Sigmoid colon (tissue), 7 donors: ENCODE results near the gene HMGCS2. TPM values are rescaled to one million over a fixed set of nuclear protein-coding genes. Genes with fewer than 3 reads are reported as not detected.
A peak's percentile ranks its signal among the peaks of the same experiment; 100 is the strongest.

Source experiments
- DNase-seq: peaks from one replicate; pipeline ENCODE4 v3.0.0-alpha.2; 2019
- H3K27ac ChIP-seq, 4 donors: fragments of 200-600 bp; sonication (generic); one replicate each; pipeline ENCODE4 v1.5.1; 2016 to 2019; ENCODE audit warnings: mild to moderate bottlenecking in 1 of 4
- H3K27me3 ChIP-seq, 3 donors: fragments of 200-600 bp; sonication (generic); one replicate each; pipeline ENCODE4 v1.5.1; 2019; ENCODE audit warnings: mild to moderate bottlenecking in 1 of 3
- H3K36me3 ChIP-seq, 4 donors: fragments of 200-600 bp; sonication (generic); one replicate each; pipeline ENCODE4 v1.5.1; 2016 to 2019
- H3K4me1 ChIP-seq, 4 donors: fragments of 200-600 bp; sonication (generic); one replicate each; pipeline ENCODE4 v1.5.1; 2017 to 2019
- H3K4me3 ChIP-seq, 4 donors: fragments of 200-600 bp; sonication (generic); one replicate each; pipeline ENCODE4 v1.5.1; 2017 to 2019; ENCODE audit warnings: mild to moderate bottlenecking in 2 of 4, moderate library complexity in 1 of 4
- H3K9me3 ChIP-seq, 4 donors: fragments of 200-600 bp in 3 of 4; sonication (generic) in 3 of 4; one replicate each; pipeline versions ENCODE4 v1.5.1 to v1.6.1; 2013 to 2019
- CTCF ChIP-seq, 4 experiments: fragments of 450-650 bp in 3 of 4; fragments of 200-600 bp in 1 of 4; IDR thresholded peaks; one replicate each; pipeline ENCODE4 v1.5.1; 2016 to 2019; ENCODE audit warnings: antibody characterized with exemption in 4 of 4, mild to moderate bottlenecking in 3 of 4, moderate library complexity in 2 of 4
- EP300 ChIP-seq, 4 donors: sonication (generic); formaldehyde crosslinking; IDR thresholded peaks; one replicate each; pipeline ENCODE4 v1.6.1; 2017; ENCODE audit warnings: antibody characterized with exemption in 4 of 4
- POLR2A ChIP-seq, 2 donors: fragments of 450-650 bp; IDR thresholded peaks; one replicate each; pipeline ENCODE4 v1.6.1; 2016; ENCODE audit warnings: antibody characterized with exemption in 2 of 2, mild to moderate bottlenecking in 2 of 2, moderate library complexity in 2 of 2
- POLR2AphosphoS5 ChIP-seq, 4 donors: sonication (generic); formaldehyde crosslinking; IDR thresholded peaks; one replicate each; pipeline ENCODE4 v1.6.1; 2017; ENCODE audit warnings: antibody characterized with exemption in 4 of 4
- whole genome bisulfite sequencing, 2 donors: extraction: QIAGEN DNeasy Blood & Tissue Kit; methylation state at CpG; one replicate each; pipeline ENCODE4 v1.1.7; 2013; 5-methylcytosine and 5-hydroxymethylcytosine counted together
- intact Hi-C: fragments of 100-400 bp; cut with DNase I; formaldehyde crosslinking; loops from one replicate; pipeline ENCODE4 v1.15.1; 2023
- polyA plus RNA-seq, 3 donors: library from polyadenylated mRNA; stranded (reverse); fragments of 200-250 nt; gene quantifications; one replicate each; pipeline ENCODE4 v1.2.3, GENCODE V29; 2013
- total RNA-seq, 4 donors: library from RNA; depleted of rRNA; stranded (reverse); fragments of >200 nt; gene quantifications; one replicate each; pipeline ENCODE4 v1.1.0, GENCODE V29; 2016
- donor health status: healthy with polysubstance abuse.
- donor health status: Bipolar disorder and iron deficiency.
- donor health status: healthy.

Gene HMGCS2
- total and polyA plus RNA-seq, 7 donors = 2.8 to 607 (median 165) TPM; not detected in 3

- Histone ChIP-seq H3K4me3 (no peak overlapping the region), H3K36me3 (no peaks in the 10 kb centered on the region), H3K4me1 (peaks cover 0 to 30% (median 24%) of the 10 kb centered on the region in 4 donors), H3K9me3 (no peaks in the 10 kb centered on the region), H3K27ac (peak overlapping the region in 3 of 4 donors; percentile 23 to 38 (median 30)), H3K27me3 (no peaks in the 10 kb centered on the region)
- WGBS, 2 donors = 25 to 41% methylated on average over 17 of the region's 17 CpGs
- TF ChIP-seq POLR2AphosphoS5 (IDR thresholded peaks at IDR 0.05) (no peak), CTCF (IDR thresholded peaks at IDR 0.05) (peak; percentile 60 to 83 (median 70)), POLR2A (IDR thresholded peaks at IDR 0.05) (no peak), EP300 (IDR thresholded peaks at IDR 0.05) (no peak)
- peak; percentile 81 for DNase-seq
- intact Hi-C loops = loop anchor here (2.0 to 10.0 kb wide), 3 partner anchors 53 to 201 kb away; no protein-coding TSS in a partner anchor
Observed at GRCh38 chr1:119743776-119744597, 24.7 kb downstream of the HMGCS2 start.

- intact Hi-C loops = loop anchor here (5.0 to 10.0 kb wide), 2 partner anchors 54 to 201 kb away; no protein-coding TSS in a partner anchor
- H3K27ac ChIP-seq = peak overlapping the region in 3 of 4 donors; percentile 23 to 38 (median 30)
- TF ChIP-seq POLR2A (IDR thresholded peaks at IDR 0.05) = no peak
- TF ChIP-seq POLR2AphosphoS5 (IDR thresholded peaks at IDR 0.05) = no peak
- no peak for TF ChIP-seq CTCF (IDR thresholded peaks at IDR 0.05)
- TF ChIP-seq EP300 (IDR thresholded peaks at IDR 0.05) = no peak
- no peak for DNase-seq
- 36 to 68% methylated on average over 3 of the region's 3 CpGs for WGBS, 2 donors
- no peak overlapping the region for H3K4me3 ChIP-seq
- peaks cover 0 to 30% (median 24%) of the 10 kb centered on the region in 4 donors for H3K4me1 ChIP-seq
- H3K36me3 ChIP-seq = no peaks in the 10 kb centered on the region
- H3K27me3 ChIP-seq = no peaks in the 10 kb centered on the region
- H3K9me3 ChIP-seq = no peaks in the 10 kb centered on the region
Observed at GRCh38 chr1:119743308-119743707, 25.4 kb downstream of the HMGCS2 start.

- Histone ChIP-seq H3K4me1 (peaks cover 0 to 30% (median 24%) of the 10 kb centered on the region in 4 donors), H3K4me3 (no peak overlapping the region), H3K9me3 (no peaks in the 10 kb centered on the region), H3K36me3 (no peaks in the 10 kb centered on the region), H3K27me3 (no peaks in the 10 kb centered on the region), H3K27ac (peak overlapping the region in 3 of 4 donors; percentile 59 to 81 (median 65))
- intact Hi-C loops = loop anchor here (5.0 to 10.0 kb wide), 2 partner anchors 55 to 202 kb away; no protein-coding TSS in a partner anchor
- WGBS, 2 donors = 80 to 81% methylated on average over 7 of the region's 7 CpGs
- DNase-seq = no peak
- no peak for TF ChIP-seq EP300 (IDR thresholded peaks at IDR 0.05)
- TF ChIP-seq CTCF (IDR thresholded peaks at IDR 0.05) = no peak
- no peak for TF ChIP-seq POLR2A (IDR thresholded peaks at IDR 0.05)
- no peak for TF ChIP-seq POLR2AphosphoS5 (IDR thresholded peaks at IDR 0.05)
Observed at GRCh38 chr1:119742677-119743076, 26.0 kb downstream of the HMGCS2 start.

- H3K27ac ChIP-seq = peak overlapping the region in 3 of 4 donors; percentile 59 to 81 (median 65)
- 64 to 83% methylated on average over 7 of the region's 7 CpGs for WGBS, 2 donors
- TF ChIP-seq POLR2AphosphoS5 (IDR thresholded peaks at IDR 0.05) (no peak), POLR2A (IDR thresholded peaks at IDR 0.05) (no peak), CTCF (IDR thresholded peaks at IDR 0.05) (no peak), EP300 (IDR thresholded peaks at IDR 0.05) (no peak)
- H3K4me3 ChIP-seq = no peak overlapping the region
- H3K9me3 ChIP-seq = no peaks in the 10 kb centered on the region
- H3K36me3 ChIP-seq = no peaks in the 10 kb centered on the region
- H3K27me3 ChIP-seq = no peaks in the 10 kb centered on the region
- peaks cover 0 to 30% (median 24%) of the 10 kb centered on the region in 4 donors for H3K4me1 ChIP-seq
- no peak for DNase-seq
- intact Hi-C loops = loop anchor here (5.0 to 10.0 kb wide), 2 partner anchors 55 to 203 kb away; no protein-coding TSS in a partner anchor
Observed at GRCh38 chr1:119742202-119742601, 26.5 kb downstream of the HMGCS2 start.
